Measurements from ENCODE around the gene MYO5B.
"Not testable (repeated sequence)": the region's sequence is repeated elsewhere in the genome, so short reads cannot be mapped to it uniquely, and the experiment has no call there.

MYO5B gene

DNA sequence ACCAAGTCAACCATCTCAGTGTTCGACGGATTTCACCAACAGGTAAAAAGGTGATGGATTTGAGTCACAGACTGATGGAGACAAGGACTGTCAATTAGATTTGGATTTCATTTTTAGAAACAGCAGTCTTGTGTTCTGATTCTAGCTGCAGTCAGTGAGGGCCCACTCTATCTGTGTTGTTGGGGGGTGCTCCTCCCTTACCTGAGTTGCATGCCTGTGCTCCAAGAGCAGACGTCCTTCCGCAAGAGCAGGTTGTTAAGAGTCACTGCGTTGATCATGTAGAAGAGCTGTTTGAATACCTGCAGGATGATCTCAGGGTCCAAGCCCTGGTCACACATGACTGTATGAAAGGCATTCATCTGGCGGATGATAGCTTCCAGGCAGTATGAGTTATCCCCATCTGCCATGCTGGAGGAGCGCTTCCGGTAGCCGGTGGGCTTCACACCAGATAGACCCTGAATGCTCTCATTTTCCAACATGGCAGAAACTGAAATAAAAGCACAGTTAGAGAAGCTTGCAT, 357.6 kb downstream of the MYO5B start:
- H3K27ac ChIP-seq, H3K4me3 ChIP-seq: not testable (repeated sequence)

DNA sequence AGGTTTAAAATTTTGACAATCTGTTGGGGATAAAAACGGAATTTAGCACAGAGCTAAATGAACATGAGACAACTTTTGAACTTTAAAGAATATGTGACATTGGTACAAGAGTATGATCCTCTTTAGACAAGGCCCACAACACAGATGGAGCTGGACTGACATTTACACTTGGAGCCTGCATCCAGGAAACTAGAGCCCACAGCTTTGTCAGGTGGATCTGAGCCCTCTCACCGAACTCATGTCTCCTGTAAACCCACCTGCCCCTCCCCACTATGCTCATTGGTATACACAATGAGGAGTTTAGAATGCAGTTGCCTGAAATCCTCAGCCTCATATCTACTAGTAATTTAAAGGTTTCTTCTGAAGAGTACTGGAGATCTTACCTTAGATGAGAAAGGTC, 359.5 kb downstream of the MYO5B start:
- H3K27ac ChIP-seq = no peak overlapping the region

DNA sequence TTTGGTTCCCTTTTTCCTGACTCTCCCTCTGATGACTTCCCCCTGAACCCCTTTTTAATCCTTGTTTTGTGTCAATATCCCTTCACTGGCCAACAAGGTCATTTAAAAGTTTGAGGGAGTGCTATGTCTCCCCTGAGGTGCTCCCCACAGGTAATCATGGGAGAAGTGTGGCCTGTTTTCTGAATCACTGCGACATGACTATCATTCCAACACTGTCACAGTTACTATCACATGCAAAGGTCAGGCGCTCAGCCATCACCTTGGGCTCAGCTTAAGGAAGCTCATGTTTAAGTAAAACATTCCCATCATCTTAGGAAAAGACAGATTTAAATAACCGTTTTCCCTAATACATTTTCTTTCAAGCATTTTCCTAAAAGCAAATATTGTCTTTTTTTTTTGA, 360.7 kb downstream of the MYO5B start:
- Histone ChIP-seq H3K4me3 (no peak overlapping the region), H3K27ac (peak overlapping the region in 1 of 21 experiments; percentile 22)

More for the DNA sequence above, 359.5 kb downstream of the MYO5B start:
- no peak overlapping the region for H3K4me3 ChIP-seq

DNA sequence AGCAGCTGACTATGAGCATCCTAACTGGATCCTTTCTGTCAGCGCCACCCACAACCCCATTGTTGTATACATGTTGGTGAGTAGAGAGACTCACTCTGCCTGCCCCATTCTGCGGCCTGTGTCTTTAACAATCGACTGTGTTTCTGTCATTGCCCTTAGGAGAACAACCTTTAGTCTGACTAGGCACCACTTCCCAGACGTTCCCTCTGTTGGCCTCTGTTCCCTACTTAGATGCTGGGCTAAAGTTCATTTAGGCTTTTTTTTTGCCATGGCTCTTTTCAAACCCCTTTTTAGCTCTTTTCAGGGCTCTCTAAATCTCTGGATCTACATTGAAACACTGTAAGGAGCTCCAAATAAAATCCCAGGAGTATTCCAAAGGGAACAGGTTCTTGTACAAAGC, 361.1 kb downstream of the MYO5B start:
- no peak overlapping the region for H3K4me3 ChIP-seq
- H3K27ac ChIP-seq = peak overlapping the region in 1 of 21 experiments; percentile 22

DNA sequence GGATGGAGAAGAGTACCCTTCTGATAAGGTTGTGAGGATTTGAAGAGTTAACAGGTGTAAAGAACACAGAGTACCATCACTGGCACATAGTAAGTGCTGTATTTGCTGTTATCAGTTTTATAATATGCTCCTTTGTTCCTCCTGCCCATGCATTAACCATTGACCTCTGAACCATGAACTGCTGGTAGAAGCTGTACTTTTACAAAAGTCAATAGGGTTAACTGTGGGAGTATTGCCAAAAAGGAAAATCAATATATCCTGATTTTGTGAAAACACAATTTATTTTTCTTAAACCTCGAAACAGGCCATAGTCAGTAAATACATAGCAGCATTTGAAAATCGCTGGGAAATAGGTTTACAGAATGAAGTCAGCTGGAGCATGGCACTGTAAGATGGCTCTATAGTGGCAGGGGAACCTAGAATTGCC, 362.7 kb downstream of the MYO5B start:
- Histone ChIP-seq H3K4me3 (no peak overlapping the region), H3K27ac (no peak overlapping the region)

DNA sequence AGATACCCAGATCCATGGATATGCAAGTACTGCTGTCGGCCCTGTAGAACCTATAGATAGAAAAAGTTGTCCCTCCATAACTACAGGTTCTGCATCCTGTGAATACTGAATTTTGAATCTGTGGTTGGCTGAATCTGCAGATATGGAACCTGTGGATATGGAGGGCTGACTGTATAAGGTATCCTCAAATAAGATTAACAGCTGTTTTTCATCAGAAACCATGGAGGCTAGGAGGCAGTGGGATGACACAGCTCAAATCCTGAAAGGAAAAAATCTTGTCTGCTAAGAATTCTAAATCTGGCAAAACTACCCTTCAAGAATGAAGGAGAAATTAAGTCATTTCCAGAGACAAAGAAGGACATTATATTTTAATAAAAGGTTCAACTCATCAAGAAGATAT, 367.0 kb downstream of the MYO5B start:
- Histone ChIP-seq H3K4me3 (no peak overlapping the region), H3K27ac (no peak overlapping the region)

DNA sequence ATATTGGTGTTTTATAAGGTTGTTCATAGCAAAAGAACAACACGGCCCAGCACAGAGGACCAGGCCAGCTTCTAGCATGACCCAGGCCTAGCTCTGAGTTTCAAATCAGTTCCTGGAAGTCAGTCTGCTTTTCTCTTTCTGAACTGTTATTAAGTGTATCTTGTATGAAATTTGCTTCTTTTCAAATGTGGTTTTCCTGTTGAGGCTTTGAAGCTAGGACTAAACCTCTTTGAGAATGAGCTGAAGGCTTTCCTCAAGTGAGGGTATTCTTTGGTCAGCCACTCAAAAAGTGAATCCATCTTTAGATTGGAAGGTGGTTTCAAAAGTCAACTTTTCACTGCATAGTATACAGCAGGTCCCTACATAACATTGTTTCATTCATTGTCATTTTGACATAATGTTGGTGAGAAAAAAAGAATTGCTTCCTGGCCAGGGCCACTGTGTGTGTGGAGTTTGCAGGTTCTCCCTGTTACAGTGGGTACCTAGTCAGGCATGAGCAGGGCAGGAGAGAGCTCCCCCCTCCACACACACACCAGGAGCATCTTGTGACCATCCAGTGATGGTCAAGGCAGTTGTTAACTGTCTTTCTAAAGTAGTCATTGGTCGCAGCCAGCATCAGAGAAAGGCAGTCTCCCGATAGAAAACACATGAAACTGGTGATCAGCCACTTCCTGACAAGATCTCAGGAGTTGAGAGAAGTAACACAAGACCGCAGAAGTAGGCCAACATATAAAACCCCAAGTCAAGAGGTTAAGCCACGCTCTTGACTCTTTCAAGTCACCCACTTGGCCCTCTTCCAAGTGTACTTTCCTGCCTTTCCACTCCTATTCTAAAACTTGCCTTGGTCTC, 374.9 kb downstream of the MYO5B start:
- Histone ChIP-seq H3K27ac (no peak overlapping the region), H3K4me3 (no peak overlapping the region)

DNA sequence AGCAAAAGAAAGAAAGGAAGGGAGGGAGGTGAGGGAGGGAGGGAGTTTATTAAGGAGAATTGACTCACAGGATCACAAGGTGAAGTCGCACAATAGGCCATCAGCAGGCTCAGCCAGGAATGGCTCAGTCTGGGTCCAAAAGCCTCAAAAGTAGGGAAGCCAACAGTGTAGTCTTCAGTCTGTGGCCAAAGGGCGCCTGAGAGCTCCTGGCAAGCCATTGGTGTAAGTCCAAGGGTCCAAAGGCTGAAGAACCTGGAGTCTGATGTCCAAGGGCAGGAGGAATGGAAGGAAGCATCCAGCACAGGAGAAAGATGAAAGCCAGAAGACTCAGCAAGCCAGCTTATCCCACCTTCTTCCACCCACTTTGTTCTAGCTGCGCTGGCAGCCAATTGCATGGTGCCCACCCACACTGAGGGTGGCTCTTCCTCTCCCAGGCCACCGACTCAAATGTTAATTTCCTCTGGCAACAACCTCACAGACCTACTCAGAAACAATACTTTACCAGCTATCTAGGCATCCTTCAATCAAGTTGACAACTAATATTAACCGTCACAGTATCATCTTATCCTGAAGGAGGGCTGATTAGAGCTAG, 375.8 kb downstream of the MYO5B start:
- Histone ChIP-seq H3K4me3 (no peak overlapping the region), H3K27ac (no peak overlapping the region)

DNA sequence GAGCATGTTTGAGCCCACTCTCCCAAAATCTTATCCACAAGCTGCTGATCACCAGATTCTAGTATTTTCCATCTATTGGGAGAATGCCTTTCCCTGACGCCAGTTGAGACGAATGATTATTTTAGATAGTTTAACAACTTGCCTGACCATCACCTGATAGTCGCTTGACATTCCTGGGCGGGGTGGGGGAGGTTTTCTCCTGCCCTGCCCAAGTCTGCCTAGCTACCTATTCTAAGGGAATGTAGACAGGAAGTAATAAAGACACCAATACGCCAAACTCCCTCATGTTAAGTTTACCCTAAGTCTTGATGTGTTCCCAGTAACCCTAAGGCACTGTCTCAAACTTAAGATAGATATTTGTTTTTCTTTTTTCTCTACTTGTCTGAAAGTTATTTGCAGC, 377.0 kb downstream of the MYO5B start:
- Histone ChIP-seq H3K4me3 (no peak overlapping the region), H3K27ac (peak overlapping the region in 2 of 21 experiments; percentile 28 to 43)

DNA sequence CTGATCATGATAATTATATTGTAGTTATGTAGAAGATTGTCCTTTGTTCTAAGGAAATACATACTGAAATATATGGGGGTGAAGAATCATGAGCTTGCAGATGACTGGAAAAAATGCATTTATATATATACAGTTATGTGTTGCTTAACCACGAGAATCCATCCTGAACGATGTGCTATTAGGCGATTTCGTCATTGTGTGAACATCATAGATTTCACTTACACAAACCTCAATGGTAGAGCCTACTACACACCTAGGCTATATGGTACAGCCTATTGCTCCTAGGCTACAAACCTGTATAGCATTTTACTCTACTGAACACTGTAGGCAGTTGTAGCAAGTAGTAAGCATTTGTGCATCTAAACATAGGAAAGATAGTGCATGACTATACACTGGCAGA, 379.0 kb downstream of the MYO5B start:
- Histone ChIP-seq H3K27ac (no peak overlapping the region), H3K4me3 (no peak overlapping the region)

DNA sequence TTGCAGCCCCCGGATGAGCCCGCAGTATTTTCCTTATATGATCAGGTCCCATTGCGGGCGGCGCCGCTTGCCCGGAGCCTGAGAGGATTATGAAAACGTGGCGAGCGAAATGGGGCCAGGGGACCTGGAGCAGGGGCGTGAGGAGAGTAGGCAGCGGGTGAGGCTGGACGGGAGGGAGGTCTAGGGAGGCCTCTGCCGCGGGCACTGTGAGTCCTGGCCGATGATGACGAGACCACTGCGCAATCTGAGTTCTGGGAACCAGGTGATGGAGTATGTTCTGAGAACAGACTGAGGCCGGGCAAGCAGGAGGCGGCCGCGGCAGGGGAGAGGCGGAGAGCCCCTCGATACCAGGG, 380.8 kb downstream of the MYO5B start:
- H3K27ac ChIP-seq = peak overlapping the region; percentile 72 to 99 (median 95)
- H3K4me3 ChIP-seq = peak overlapping the region; percentile 57 to 86 (median 74)

DNA sequence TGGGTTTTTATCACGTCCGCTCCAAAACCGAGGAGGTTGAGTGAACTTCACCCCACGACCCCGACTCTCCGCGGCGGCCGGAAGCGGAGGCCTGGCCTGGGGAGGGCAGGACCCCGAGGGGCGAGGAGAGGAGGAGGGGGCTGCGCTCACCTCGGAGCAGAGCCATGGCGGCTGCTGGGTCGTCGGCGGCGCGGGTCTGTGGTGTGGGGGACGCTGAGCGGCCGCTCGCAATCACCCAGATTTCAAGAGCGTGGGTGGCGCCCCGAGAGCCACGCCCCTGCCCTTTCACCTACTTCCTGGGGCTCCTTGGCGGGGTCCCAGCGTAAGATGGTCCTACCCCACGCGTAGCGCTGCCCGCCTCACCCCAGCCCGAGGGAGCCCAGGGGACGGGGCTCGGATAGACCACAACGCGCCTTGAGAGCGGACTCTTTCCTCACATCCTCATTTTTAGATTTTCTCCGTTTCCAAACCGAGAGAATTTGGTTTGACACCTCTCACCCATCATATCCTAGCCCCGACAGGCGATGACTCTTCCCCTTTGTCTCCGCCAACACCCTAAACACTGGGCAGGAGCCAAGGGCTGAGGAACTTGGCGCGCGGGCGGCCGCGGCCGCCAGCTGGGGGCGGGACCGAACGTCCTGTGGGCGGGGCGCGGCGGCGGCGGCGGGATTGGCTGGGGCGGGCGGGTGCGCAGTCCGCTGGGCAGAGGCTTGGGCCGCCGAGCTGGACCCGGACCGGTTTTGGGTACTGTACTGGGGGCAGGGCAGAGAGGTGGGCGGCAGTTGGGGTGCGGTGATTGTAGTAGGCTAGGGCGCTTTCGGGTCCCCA, 381.4 kb downstream of the MYO5B start, which contains the start of gene ACAA2:
Gene ACAA2 (minus strand): TSS at position 215 of the 828 bp plus-strand sequence. CDS start 49 bp downstream, at position 166.
- peak within 1 kb of the TSS; percentile 57 to 86 (median 74) for H3K4me3 ChIP-seq
- peak within 1 kb of the TSS; percentile 83 to 99 (median 97) for H3K27ac ChIP-seq

DNA sequence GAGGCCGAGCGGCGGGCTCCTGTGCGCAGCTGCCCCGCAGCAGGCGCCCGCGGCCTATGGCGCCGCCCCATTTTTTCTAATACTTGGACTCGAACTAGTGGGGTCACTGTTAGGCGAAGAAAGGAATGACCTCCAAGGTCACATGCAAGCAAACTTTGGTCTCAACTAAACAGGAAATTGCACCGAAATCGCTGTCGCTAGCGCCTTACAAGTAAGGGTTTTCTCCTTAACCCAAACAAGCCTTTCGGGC, 382.0 kb downstream of the MYO5B start:
- H3K4me3 ChIP-seq = peak overlapping the region; percentile 57 to 86 (median 74)
- H3K27ac ChIP-seq = peak overlapping the region; percentile 83 to 99 (median 97)

DNA sequence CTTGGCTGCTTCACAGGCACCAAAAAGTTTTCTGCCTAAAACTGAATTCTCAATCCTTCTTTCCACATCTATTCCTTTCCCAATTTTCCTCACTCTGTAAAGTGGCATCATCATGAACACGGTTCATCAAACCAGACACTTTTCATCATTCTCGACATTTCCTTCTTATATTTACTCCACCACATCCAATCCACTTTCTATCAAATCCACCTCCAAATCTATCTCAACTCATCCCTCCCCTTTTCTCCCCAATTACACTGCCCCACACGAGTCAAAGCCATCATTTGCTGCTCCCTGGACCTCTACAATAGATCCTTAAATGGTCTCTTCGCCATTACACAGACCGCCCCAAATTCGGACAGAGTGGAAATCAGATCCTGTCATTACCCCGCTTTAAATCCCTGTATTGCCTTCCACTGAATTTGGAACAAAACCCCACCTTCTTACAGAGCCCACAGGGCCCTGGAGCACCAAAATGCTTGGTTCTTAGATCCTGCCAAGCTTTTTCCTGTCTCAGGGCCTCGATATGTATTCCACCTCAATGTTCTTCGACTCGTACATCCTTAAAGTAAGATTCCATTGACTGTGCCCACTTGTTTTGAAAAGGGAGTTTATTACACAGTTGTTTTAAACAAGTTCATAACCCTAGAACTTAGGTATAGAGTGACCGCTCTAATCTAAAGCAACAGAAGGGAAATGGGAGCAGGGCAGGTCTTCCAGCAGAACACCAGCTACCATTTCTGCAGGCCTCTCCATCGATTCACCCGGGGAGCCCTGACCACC, 382.5 kb downstream of the MYO5B start:
- Histone ChIP-seq H3K4me3 (peak overlapping the region; percentile 57 to 86 (median 74)), H3K27ac (peak overlapping the region; percentile 83 to 99 (median 97))

DNA sequence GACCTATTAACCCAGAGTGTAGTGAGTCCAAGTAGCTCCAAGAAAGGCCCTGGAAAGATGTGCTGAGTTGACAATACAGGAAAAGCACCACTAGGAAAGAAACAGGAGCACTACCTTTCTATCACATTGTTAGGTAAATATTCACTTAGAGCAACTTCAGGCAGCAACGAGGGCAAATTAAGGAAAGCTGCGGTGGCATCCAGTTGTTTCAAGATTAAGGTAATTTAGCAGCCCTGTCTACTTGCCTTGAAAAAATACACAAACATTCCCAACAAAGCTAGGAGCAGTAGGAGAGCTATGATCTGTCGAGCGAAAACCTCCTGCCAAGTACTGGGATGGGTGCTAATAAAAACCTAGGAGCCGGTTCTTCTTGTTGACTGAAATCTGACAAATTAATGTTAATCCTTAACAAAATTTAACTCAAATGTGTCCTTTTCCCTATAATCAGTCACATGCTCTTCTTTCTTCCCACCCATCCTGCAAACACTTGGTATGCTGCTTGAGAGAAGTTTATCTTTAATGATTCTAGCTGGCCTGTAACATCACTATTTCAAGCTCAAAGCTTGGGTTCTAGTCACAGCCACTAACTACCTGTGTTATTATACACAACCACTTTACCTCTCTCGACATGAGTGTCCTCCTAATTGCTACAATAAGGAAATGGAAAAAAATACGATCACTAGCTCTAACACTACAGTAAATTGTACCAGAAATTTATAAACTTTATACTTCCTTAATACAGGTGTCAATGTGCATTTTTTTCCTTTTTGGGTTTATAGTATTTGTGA, 383.6 kb downstream of the MYO5B start:
- peak overlapping the region in 1 of 7 experiments; percentile 86 for H3K4me3 ChIP-seq
- peak overlapping the region in 2 of 21 experiments; percentile 34 to 97 for H3K27ac ChIP-seq

DNA sequence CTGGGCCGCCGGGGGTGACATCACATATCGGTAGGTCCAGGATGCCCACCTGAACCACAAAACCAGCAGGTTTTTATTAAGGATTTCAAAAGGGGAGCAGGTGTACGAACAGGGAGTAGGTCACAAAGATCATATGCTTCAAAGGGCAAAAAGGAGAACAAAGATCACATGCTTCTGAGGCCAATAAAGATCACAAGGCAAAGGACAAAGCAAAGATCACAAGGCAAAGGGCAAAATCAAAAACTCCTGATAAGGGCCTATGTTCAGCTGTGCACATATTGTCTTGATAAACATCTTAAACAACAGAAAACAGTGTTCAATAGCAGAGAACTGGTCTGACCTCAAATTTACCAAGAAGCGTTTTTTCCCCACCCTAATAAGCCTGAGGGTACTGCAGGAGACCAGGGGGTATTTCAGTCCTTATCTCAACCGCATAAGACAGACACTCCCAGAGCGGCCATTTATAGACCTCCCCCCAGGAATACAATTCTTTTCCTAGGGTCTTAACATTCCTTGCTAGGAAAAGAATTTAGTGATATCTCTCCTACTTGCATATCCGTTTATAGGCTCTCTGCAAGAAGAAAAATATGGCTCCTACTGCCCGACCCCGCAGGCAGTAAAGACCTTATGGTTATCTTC, 386.3 kb downstream of the MYO5B start:
- not testable (repeated sequence) for H3K27ac ChIP-seq, H3K4me3 ChIP-seq

DNA sequence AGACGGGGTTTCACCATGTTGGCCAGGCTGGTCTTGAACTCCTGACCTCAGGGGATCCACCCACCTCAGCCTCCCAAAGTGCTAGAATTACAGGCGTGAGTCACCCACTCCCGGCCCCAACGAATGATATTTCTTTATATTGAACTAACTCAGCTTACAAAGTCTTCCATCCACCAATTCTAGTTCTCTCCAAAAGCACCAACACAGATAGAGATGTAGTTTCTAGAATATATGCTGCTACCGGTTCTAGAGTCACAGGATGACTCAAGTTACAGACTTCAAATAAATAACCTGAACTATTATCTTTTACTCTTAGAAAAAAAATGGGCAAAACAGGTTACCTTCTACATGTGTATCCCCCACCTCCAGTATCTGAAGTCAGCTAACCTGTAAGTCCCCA, 390.9 kb downstream of the MYO5B start:
- Histone ChIP-seq H3K4me3 (no peak overlapping the region), H3K27ac (no peak overlapping the region)

DNA sequence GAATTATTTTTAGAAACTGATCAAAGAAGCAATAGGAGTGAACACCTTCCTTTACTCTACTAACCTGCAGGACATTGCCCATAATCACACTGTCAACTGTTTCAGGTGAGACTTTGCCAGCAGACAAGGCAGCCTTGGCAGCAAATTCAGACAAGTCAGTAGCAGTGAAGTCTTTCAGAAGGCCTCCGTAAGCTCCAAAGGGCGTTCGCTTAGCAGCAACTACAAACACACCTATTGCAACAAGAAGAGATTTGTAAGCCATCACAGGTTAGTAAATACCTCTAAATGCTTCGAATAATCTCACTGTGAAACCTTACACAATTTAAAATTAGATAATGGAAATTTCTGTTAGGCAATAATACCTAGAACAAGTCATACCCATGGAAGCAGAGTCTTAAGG, 392.3 kb downstream of the MYO5B start:
- no peak overlapping the region for H3K27ac ChIP-seq

More for the DNA sequence above, 392.3 kb downstream of the MYO5B start:
- H3K4me3 ChIP-seq = no peak overlapping the region
